NCI-H524 treated with DMSO at 0.1 percent for 48 hours (cell line): ENCODE data around the gene STK32B.

ENCODE experiments used
- DNase-seq: peaks from one replicate; lab custom pipeline; 2025; lab: John Stamatoyannopoulos, UW

Gene STK32B

GRCh38 chr4:5365071-5366008 lies 314.1 kb downstream of the STK32B start:
- DNase-seq: no peak

GRCh38 chr4:5366009-5366386 lies 314.7 kb downstream of the STK32B start:
- DNase-seq: no peak

GRCh38 chr4:5366421-5366820 lies 315.1 kb downstream of the STK32B start:
- DNase-seq: no peak

GRCh38 chr4:5368426-5368825 lies 317.1 kb downstream of the STK32B start:
- DNase-seq: no peak

- DNase-seq: no peak
Measured at GRCh38 chr4:5370286-5370685, 319.0 kb downstream of the STK32B start.

GRCh38 chr4:5371415-5372190 lies 320.3 kb downstream of the STK32B start:
- DNase-seq: no peak

GRCh38 chr4:5372198-5372597 lies 320.9 kb downstream of the STK32B start:
- DNase-seq: no peak

GRCh38 chr4:5373327-5373726 lies 322.0 kb downstream of the STK32B start:
- DNase-seq: no peak

GRCh38 chr4:5374592-5374991 lies 323.3 kb downstream of the STK32B start:
- DNase-seq: no peak

- no peak for DNase-seq
Measured at GRCh38 chr4:5374994-5375393, 323.7 kb downstream of the STK32B start.

- DNase-seq: no peak
Measured at GRCh38 chr4:5376015-5376414, 324.7 kb downstream of the STK32B start.

GRCh38 chr4:5378002-5378401 lies 326.7 kb downstream of the STK32B start:
- DNase-seq: no peak

- DNase-seq: no peak
Measured at GRCh38 chr4:5379895-5380294, 328.6 kb downstream of the STK32B start.

GRCh38 chr4:5381961-5382441 lies 330.7 kb downstream of the STK32B start:
- no peak for DNase-seq

GRCh38 chr4:5383191-5383980 lies 332.1 kb downstream of the STK32B start:
- DNase-seq: no peak

GRCh38 chr4:5385741-5386311 lies 334.5 kb downstream of the STK32B start:
- DNase-seq: no peak

- no peak for DNase-seq
Measured at GRCh38 chr4:5386921-5387320, 335.6 kb downstream of the STK32B start.

GRCh38 chr4:5387457-5387856 lies 336.2 kb downstream of the STK32B start:
- DNase-seq: no peak

- DNase-seq: no peak
Measured at GRCh38 chr4:5389756-5390310, 338.6 kb downstream of the STK32B start.

- DNase-seq: no peak
Measured at GRCh38 chr4:5391492-5391891, 340.2 kb downstream of the STK32B start.

GRCh38 chr4:5393911-5394513 lies 342.7 kb downstream of the STK32B start:
- no peak for DNase-seq
